ENCODE results near the gene ACSS2. TPM values are rescaled to one million over a fixed set of nuclear protein-coding genes. Genes with fewer than 3 reads are reported as not detected.

ACSS2 gene
- total RNA-seq, 6 experiments from 2014 or later = 21.9 to 118 (median 45.7) TPM

GRCh38 chr20:34956041-34956458 lies 79.6 kb downstream of the ACSS2 start:
- intact Hi-C loops (cut with DNase I) = loop anchor here (5.0 kb wide), 1 partner anchor 84 kb away; the partner anchor contains the start of gene GGT7 (in 2 of the 2)
- Histone ChIP-seq H3K9me3 (no peaks in the 10 kb centered on the region), H3K4me1 (peaks cover 0 to 13% (median 2%) of the 10 kb centered on the region in 4 donors), H3K36me3 (no peaks in the 10 kb centered on the region), H3K4me3 (peak overlapping the region; percentile 63 to 71 (median 66)), H3K27ac (peak overlapping the region; percentile 79 to 90 (median 88)), H3K27me3 (no peaks in the 10 kb centered on the region)
- TF ChIP-seq POLR2A (IDR thresholded peaks at IDR 0.05) (no peak), CTCF (IDR thresholded peaks at IDR 0.05) (peak in 1 of 4 donors; percentile 28)
- ATAC-seq (no peak), DNase-seq (no peak)
- WGBS (ENCODE audit: insufficient coverage, low coverage, low lambda C conversion rate, missing lambda C conversion rate) = 16% methylated on average over 4 of the region's 6 CpGs

DNA sequence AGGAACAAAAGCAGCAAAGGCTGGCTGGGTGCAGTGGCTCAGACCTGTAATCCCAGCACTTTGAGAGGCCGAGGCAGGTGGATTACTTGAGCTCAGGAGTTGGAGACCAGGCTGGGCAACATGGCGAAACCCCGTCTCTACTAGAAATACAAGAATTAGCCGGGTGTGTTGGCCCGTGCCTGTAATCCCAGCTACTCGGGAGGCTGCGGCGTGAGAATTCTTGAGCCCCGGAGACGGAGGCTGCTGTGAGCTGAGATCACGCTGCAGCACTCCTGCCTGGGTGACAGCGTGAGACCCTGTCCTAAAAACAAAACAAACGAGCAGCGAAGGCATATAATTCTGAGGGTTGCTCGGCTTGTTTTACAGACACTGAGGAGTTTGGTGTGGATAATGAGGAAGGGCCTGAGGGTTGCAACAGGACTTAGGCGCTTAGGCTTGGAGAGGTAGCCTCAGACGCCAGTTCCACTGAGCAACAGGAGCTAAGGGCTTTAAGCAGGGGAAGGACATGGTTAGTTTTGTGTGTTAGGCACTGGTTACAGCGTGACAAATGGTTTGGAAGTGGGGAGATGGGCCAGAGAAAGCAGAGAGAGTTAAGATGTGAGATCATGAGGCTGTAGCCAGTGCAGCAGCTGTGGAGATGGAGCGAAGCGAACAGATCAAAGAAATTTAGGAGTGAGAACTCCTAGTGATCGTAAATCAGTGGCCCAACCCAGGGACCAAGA lies 80.5 kb downstream of the ACSS2 start:
- Histone ChIP-seq H3K27ac (no peak overlapping the region), H3K4me3 (no peak overlapping the region), H3K27me3 (no peaks in the 10 kb centered on the region), H3K4me1 (peaks cover 0 to 12% (median 2%) of the 10 kb centered on the region in 4 donors), H3K36me3 (no peaks in the 10 kb centered on the region), H3K9me3 (no peaks in the 10 kb centered on the region)
- WGBS (ENCODE audit: insufficient coverage, low coverage, low lambda C conversion rate, missing lambda C conversion rate) = 95% methylated on average over 4 of the region's 21 CpGs
- DNase-seq = no peak
- TF ChIP-seq CTCF (IDR thresholded peaks at IDR 0.05) (no peak), POLR2A (IDR thresholded peaks at IDR 0.05) (no peak)
- no peak for ATAC-seq
- intact Hi-C loops (cut with DNase I) = loop anchor here (5.0 kb wide), 1 partner anchor 85 kb away; the partner anchor contains the start of gene GGT7 (in 2 of the 2)

- peaks cover 0 to 3% (median 0%) of the 10 kb centered on the region in 4 donors for H3K4me1 ChIP-seq
- WGBS (ENCODE audit: insufficient coverage, low coverage, low lambda C conversion rate, missing lambda C conversion rate) = 92% methylated on average over 5 of the region's 5 CpGs
- H3K36me3 ChIP-seq = no peaks in the 10 kb centered on the region
- no peaks in the 10 kb centered on the region for H3K9me3 ChIP-seq
- DNase-seq (no peak), ATAC-seq (no peak)
- no peak for TF ChIP-seq CTCF (IDR thresholded peaks at IDR 0.05)
- TF ChIP-seq POLR2A (IDR thresholded peaks at IDR 0.05) = no peak
- H3K27me3 ChIP-seq = no peaks in the 10 kb centered on the region
- no peak overlapping the region for H3K27ac ChIP-seq
- H3K4me3 ChIP-seq = no peak overlapping the region
- intact Hi-C loops (cut with DNase I) = no loop called here
These were observed 88.1 kb downstream of the ACSS2 start for GRCh38 chr20:34964486-34964885.

DNA sequence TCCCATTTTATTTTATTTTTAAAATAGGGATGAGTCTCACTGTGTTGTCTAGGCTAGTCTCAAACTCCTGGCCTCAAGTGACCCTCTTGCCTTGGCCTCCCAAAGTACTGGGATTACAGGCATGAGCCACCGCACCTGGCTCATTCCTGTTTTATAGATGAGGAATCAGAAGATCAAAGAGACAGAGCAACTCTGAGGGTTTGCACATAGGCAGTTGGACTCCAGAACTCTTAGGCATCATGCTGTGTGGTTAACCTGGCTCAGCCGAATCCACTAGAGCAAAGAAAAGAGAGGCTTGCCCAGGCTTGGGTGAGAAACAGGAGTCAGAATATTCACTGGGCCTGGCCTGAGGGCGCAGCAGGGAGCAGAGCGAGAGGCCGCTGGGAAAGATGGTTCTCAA lies 88.6 kb downstream of the ACSS2 start:
- Histone ChIP-seq H3K27me3 (no peaks in the 10 kb centered on the region), H3K9me3 (no peaks in the 10 kb centered on the region), H3K27ac (no peak overlapping the region), H3K4me3 (no peak overlapping the region), H3K4me1 (peaks cover 0 to 3% (median 0%) of the 10 kb centered on the region in 4 donors), H3K36me3 (no peaks in the 10 kb centered on the region)
- WGBS (ENCODE audit: insufficient coverage, low coverage, low lambda C conversion rate, missing lambda C conversion rate) = 80% methylated on average over 2 of the region's 5 CpGs
- DNase-seq = peak in 1 of 3 donors; percentile 26
- intact Hi-C loops (cut with DNase I) = no loop called here
- no peak for ATAC-seq
- TF ChIP-seq POLR2A (IDR thresholded peaks at IDR 0.05) (no peak), CTCF (IDR thresholded peaks at IDR 0.05) (no peak)
